SH-SY5Y (cell line): ENCODE data around the gene NOTUM.

Experiments
- GATA2 ChIP-seq: IDR thresholded peaks from 2 replicates; pipeline ENCODE4 v1.6.1; 2011; ENCODE audit warnings: mild to moderate bottlenecking, low read depth, low read length
- GATA3 ChIP-seq: IDR thresholded peaks from 2 replicates; pipeline ENCODE4 v1.6.1; 2011; ENCODE audit warnings: low read depth, mild to moderate bottlenecking, low read length, moderate library complexity

GRCh38 chr17:81996232-81996756, 35.3 kb upstream of the NOTUM start:
- TF ChIP-seq GATA2 (no peak), GATA3 (no peak)
